ENCODE data around the gene AAR2.

The AAR2 gene

DNA sequence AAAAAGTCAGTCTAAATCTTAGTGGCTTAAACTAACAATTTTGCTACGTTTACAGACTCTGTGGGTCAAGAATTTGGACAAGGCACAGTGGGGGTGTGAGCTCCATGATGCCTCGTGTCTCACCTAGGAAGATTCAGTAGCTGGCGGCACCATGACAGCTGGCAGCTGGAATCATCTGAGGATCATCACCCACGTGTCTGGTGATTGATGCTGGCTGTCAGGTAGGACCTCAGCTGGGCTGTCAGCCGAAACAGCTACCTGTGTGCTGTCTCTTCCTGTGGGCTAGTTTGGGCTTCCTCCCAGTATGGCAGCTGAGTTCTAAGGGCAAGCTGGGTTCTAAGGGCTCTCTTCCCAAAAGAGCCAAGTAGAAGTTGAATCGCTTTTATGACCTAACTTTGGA lies 43.5 kb downstream of the AAR2 start:
- Histone ChIP-seq H3K79me2 (ENCODE audit: insufficient read depth, low read depth) (no peaks in the 10 kb centered on the region), H3K4me1 (ENCODE audit: low read depth, poor library complexity, severe bottlenecking) (no peaks in the 10 kb centered on the region), H3K9ac (no peak overlapping the region), H3K4me3 (IDR thresholded peaks at IDR 0.05; ENCODE audit: insufficient read depth, low read depth, low read length) (no peak overlapping the region), H3K27me3 (ENCODE audit: insufficient read depth, low read depth) (peaks cover 24% of the 10 kb centered on the region; the same call in 1 of the 2 replicates), H3K4me2 (no peak overlapping the region), H4K20me1 (ENCODE audit: insufficient read depth) (no peaks in the 10 kb centered on the region), H2AFZ (ENCODE audit: low read depth) (no peak overlapping the region), H3K27ac (no peak overlapping the region), H3K36me3 (ENCODE audit: insufficient read depth) (no peaks in the 10 kb centered on the region)
- TF ChIP-seq CTCF (conservative IDR thresholded peaks at IDR 0.05; ENCODE audit: low read depth, low read length) = no peak

GRCh38 chr20:36281785-36282380 lies 45.6 kb downstream of the AAR2 start:
- Histone ChIP-seq H3K27me3 (ENCODE audit: insufficient read depth, low read depth) (peaks cover 13% of the 10 kb centered on the region; the same call in 1 of the 2 replicates), H3K79me2 (ENCODE audit: insufficient read depth, low read depth) (no peaks in the 10 kb centered on the region)

GRCh38 chr20:36284751-36285150 lies 48.5 kb downstream of the AAR2 start:
- Histone ChIP-seq H3K27me3 (ENCODE audit: insufficient read depth, low read depth) (no peaks in the 10 kb centered on the region; the same call in 1 of the 2 replicates), H3K27ac (no peak overlapping the region), H3K4me1 (ENCODE audit: low read depth, poor library complexity, severe bottlenecking) (no peaks in the 10 kb centered on the region), H4K20me1 (ENCODE audit: insufficient read depth) (no peaks in the 10 kb centered on the region), H2AFZ (ENCODE audit: low read depth) (no peak overlapping the region), H3K79me2 (ENCODE audit: insufficient read depth, low read depth) (no peaks in the 10 kb centered on the region), H3K36me3 (ENCODE audit: insufficient read depth) (no peaks in the 10 kb centered on the region), H3K9ac (no peak overlapping the region), H3K4me2 (no peak overlapping the region), H3K4me3 (IDR thresholded peaks at IDR 0.05; ENCODE audit: insufficient read depth, low read depth, low read length) (no peak overlapping the region)
- no peak for TF ChIP-seq CTCF (conservative IDR thresholded peaks at IDR 0.05; ENCODE audit: low read depth, low read length)

More at GRCh38 chr20:36281785-36282380, 45.6 kb downstream of the AAR2 start:
- Histone ChIP-seq H3K27ac (no peak overlapping the region), H3K9ac (no peak overlapping the region), H4K20me1 (ENCODE audit: insufficient read depth) (no peaks in the 10 kb centered on the region), H3K4me3 (IDR thresholded peaks at IDR 0.05; ENCODE audit: insufficient read depth, low read depth, low read length) (no peak overlapping the region), H2AFZ (ENCODE audit: low read depth) (no peak overlapping the region; the same call in 1 of the 2 replicates), H3K4me1 (ENCODE audit: low read depth, poor library complexity, severe bottlenecking) (no peaks in the 10 kb centered on the region), H3K4me2 (no peak overlapping the region), H3K36me3 (ENCODE audit: insufficient read depth) (no peaks in the 10 kb centered on the region)
- no peak for TF ChIP-seq CTCF (conservative IDR thresholded peaks at IDR 0.05; ENCODE audit: low read depth, low read length)

DNA sequence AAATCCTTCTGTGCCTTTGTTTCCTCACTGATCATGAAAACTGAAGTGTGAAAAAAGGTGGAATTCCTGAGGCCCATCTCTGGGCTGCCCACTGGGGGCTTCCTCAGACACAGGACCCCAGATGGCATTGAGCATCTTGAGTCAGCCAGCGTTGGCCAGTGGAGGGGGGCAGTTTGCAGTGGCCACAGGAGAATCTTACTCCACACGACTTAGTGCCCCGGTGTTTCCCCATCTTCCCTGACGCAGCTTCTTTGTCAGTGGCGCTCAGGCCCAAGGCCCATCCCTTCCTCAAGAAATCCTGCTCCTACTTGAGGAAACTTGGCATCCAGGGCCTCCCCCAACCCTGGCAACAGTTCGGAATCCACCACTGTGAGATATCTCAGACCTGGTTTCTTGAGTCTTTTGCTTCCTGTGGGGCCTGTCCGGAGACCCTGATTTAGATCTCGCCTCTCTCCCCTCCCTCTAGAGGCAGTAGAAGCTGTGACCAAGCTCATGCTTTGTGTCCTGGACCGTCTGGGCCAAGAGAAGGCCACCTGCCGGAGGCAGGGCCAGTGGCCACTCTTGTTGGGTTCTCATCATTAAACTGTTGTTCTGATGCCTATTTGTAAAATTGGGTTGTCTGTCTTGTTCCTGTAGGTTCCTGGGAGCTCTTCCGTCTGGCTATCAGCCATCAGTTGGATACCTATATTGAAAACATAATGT lies 49.6 kb downstream of the AAR2 start:
- Histone ChIP-seq H3K79me2 (ENCODE audit: insufficient read depth, low read depth) (no peaks in the 10 kb centered on the region), H3K4me3 (IDR thresholded peaks at IDR 0.05; ENCODE audit: insufficient read depth, low read depth, low read length) (no peak overlapping the region), H2AFZ (ENCODE audit: low read depth) (no peak overlapping the region), H3K36me3 (ENCODE audit: insufficient read depth) (no peaks in the 10 kb centered on the region), H3K4me1 (ENCODE audit: low read depth, poor library complexity, severe bottlenecking) (no peaks in the 10 kb centered on the region), H3K4me2 (no peak overlapping the region), H3K27me3 (ENCODE audit: insufficient read depth, low read depth) (no peaks in the 10 kb centered on the region; the same call in 1 of the 2 replicates), H3K27ac (no peak overlapping the region), H3K9ac (no peak overlapping the region), H4K20me1 (ENCODE audit: insufficient read depth) (no peaks in the 10 kb centered on the region)
- TF ChIP-seq CTCF (conservative IDR thresholded peaks at IDR 0.05; ENCODE audit: low read depth, low read length) = no peak

Measured in KMS-11 (cell line).